T-helper 1 cell treated with Interleukin-12 subunit alpha and Interleukin-12 subunit beta and Interleukin-4 antibody, amounts not matched to agents 30 μg/mL and 1 μg/mL, for 36 hours (primary cell): ENCODE results near the gene DYSF.

Experiments used
- H3K27ac Mint-ChIP-seq: one replicate; pipeline ENCODE4 v1.8.0; 2021; ENCODE audit warnings: mild to moderate bottlenecking, mixed read lengths
- H3K27me3 Mint-ChIP-seq: one replicate; pipeline ENCODE4 v1.8.0; 2021; ENCODE audit warnings: low read depth, mixed read lengths
- H3K36me3 Mint-ChIP-seq: one replicate; pipeline ENCODE4 v1.8.0; 2021; ENCODE audit warnings: low read depth, mixed read lengths
- H3K4me1 Mint-ChIP-seq: one replicate; pipeline ENCODE4 v1.8.0; 2021; ENCODE audit warnings: low read depth, mixed read lengths
- H3K4me3 Mint-ChIP-seq: one replicate; pipeline ENCODE4 v1.8.0; 2021; ENCODE audit warnings: mild to moderate bottlenecking, moderate library complexity, mixed read lengths
- H3K9me3 Mint-ChIP-seq: one replicate; pipeline ENCODE4 v1.8.0; 2021; ENCODE audit warnings: mixed read lengths

The DYSF gene

DNA sequence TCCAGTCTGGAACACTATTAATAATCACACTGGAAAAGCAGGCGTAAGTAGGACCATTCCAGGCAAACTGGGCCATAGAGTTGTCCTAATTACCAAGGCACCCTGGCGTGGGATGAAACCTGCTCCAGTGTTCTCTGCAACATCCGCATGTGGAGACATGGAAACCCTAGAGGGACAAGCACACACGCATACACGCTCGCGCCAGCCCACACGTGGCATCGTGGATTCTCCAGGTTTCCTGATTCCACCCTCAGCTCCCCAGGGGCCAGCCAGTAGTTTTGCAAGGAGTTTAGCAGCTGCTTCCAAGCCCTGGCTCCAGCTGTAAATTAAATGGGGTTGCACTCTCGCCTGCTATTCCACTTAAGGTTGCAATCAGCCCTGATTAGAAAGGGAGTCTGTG is 127.7 kb downstream of the DYSF start:
- Mint-ChIP-seq H3K9me3 (no peaks in the 10 kb centered on the region), H3K4me1 (no peaks in the 10 kb centered on the region), H3K27me3 (no peaks in the 10 kb centered on the region), H3K4me3 (no peak overlapping the region), H3K27ac (no peak overlapping the region), H3K36me3 (no peaks in the 10 kb centered on the region)

DNA sequence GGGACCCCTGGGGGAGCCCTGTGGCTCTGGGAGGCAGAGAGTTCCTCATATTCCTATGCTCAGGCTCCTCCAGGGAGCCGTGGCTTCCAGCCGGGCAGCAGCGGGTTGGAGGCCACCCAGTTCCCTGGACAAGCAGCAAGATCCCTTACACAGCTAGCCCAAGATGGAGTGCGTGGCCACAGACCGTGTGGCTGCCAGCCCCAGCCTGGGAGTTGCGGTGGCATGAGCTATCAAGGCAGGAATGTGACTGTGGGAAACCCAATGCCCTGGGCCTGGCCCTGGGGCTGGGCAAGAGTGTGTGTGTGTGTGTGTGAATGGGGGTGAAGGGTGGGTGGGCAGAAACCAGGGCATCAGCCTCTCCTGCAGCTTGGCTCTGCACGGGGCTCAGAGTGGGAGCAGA is 130.5 kb downstream of the DYSF start:
- H3K9me3 Mint-ChIP-seq, result no peaks in the 10 kb centered on the region
- no peak overlapping the region for H3K27ac Mint-ChIP-seq
- no peaks in the 10 kb centered on the region for H3K27me3 Mint-ChIP-seq
- H3K36me3 Mint-ChIP-seq, result no peaks in the 10 kb centered on the region
- no peak overlapping the region for H3K4me3 Mint-ChIP-seq
- H3K4me1 Mint-ChIP-seq, result no peaks in the 10 kb centered on the region

DNA sequence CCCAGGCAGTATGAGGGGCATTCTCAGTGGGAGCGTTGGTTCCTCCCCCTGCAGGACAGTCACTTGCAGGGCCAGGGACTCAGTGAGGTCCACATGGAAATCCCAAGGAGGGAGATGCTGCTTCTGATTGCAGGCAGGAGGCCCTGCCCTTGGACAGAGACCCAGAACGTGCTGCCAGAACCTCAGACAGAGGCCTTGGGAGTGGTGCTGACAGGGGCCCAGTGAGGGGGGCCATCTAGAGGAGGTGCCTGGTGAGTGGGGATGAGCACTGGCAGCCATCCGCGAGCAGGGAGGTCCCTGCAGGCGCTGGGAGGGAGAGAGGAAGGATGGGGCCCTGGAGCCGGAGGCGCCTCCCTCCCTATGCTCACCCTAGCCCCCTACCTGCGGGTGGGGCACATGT is 133.1 kb downstream of the DYSF start:
- Mint-ChIP-seq H3K27ac (no peak overlapping the region), H3K4me1 (no peaks in the 10 kb centered on the region), H3K27me3 (no peaks in the 10 kb centered on the region), H3K36me3 (no peaks in the 10 kb centered on the region), H3K9me3 (no peaks in the 10 kb centered on the region), H3K4me3 (no peak overlapping the region)

DNA sequence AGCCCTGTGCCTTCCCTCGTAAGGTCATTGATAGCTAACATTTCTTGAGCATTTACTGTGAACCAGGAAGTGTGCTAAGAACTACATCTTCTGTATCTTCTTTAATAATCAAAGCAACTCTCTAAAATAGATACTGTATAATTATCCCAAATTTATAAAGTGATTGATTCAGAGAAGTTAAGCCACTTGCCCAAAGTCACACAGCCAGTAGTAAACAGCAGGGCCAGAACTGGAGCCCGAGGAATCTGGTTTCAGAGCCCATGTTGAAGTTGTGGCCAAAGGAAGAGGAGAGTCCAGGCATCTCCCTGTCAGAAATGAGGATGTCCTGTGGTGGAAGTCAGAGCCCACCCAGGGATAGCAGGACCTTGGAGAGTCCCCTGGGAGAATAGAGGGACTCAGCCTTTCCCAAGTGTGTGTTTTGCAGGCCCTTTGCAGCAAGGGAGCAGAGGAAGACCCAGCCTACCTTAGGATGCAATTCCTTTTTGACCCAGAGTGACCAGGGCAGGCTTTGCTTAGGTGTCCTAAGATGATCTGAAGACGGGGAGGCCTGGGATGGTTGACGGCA is 134.2 kb downstream of the DYSF start:
- H3K4me1 Mint-ChIP-seq, result no peaks in the 10 kb centered on the region
- no peaks in the 10 kb centered on the region for H3K36me3 Mint-ChIP-seq
- no peaks in the 10 kb centered on the region for H3K9me3 Mint-ChIP-seq
- H3K27ac Mint-ChIP-seq, result no peak overlapping the region
- H3K4me3 Mint-ChIP-seq, result no peak overlapping the region
- no peaks in the 10 kb centered on the region for H3K27me3 Mint-ChIP-seq

DNA sequence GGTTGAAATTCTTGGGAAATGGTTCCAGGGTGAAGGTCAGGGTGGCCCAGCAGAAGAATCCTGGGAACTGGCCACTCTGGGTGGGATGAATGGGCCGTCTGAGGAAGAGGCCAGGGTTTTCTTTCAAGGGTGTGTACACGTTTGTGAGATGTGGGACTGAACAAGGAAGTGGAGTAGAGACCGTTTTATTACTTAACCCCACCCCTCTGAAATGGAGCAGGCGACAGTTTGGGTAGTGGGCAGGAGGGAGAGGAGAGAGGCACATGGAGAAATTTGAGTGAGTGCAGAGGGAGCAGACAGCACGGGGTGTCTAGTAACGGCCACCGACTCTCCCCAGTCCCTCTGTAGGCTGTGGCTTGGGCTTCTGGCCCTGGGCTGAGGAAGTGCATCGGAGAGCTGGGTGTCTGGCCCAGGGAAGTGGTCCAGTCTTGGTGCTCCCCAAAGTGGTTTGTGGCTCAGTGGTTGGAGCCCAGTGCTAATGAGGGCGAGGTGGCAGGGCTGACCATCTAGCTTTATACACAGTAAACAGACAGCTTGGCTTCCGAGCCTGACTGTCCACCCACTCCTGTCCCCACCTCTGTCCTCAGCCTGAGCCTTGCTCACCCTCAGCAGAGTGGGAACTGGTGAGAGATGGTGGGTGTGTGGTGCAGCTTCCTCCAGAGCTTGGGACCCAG is 135.3 kb downstream of the DYSF start:
- no peak overlapping the region for H3K4me3 Mint-ChIP-seq
- no peaks in the 10 kb centered on the region for H3K27me3 Mint-ChIP-seq
- H3K27ac Mint-ChIP-seq, result no peak overlapping the region
- H3K9me3 Mint-ChIP-seq, result no peaks in the 10 kb centered on the region
- H3K4me1 Mint-ChIP-seq, result no peaks in the 10 kb centered on the region
- H3K36me3 Mint-ChIP-seq, result no peaks in the 10 kb centered on the region

DNA sequence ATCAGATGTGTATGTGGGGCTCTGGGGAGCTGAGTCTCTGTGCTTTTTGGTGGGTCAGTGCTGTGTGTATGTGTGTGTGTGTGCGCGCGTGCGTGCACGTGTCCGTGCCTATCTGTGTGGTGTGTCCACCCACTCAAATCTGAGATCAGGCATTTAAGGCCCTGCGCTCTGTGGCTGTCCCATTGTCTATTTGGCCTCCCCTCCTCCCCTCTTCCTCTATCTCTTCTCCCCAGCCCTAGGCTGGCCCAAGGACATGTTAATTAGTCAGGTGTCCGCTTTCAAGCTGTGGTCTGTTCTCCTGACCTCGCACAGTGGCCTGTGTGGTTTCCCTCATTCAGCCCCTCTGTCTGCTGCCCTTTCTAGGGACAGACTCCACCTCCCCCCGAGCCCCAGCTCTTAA is 136.4 kb downstream of the DYSF start:
- no peaks in the 10 kb centered on the region for H3K27me3 Mint-ChIP-seq
- no peaks in the 10 kb centered on the region for H3K4me1 Mint-ChIP-seq
- no peaks in the 10 kb centered on the region for H3K36me3 Mint-ChIP-seq
- H3K4me3 Mint-ChIP-seq, result no peak overlapping the region
- no peaks in the 10 kb centered on the region for H3K9me3 Mint-ChIP-seq
- H3K27ac Mint-ChIP-seq, result no peak overlapping the region

DNA sequence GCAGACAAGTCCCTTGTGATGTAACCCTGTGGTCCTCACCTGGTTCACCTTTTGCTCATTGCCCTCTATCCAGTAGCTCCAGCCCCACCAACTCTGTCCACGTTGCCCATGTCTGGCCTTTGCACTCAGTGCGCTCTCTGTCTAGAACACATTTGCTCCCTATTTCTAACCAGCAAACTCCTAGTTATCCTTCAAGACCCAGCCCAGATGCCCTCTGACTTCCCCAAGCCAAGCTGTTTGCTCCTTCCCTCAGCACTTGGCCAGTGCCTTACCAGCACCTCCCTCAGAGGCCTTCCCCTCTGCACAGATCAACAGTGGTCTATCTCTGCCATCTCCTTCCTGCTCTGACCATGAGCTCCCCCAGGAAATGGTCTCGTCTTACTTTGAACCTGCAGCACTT is 137.7 kb downstream of the DYSF start:
- no peak overlapping the region for H3K27ac Mint-ChIP-seq
- H3K9me3 Mint-ChIP-seq, result no peaks in the 10 kb centered on the region
- H3K27me3 Mint-ChIP-seq, result no peaks in the 10 kb centered on the region
- H3K4me1 Mint-ChIP-seq, result no peaks in the 10 kb centered on the region
- no peaks in the 10 kb centered on the region for H3K36me3 Mint-ChIP-seq
- no peak overlapping the region for H3K4me3 Mint-ChIP-seq

DNA sequence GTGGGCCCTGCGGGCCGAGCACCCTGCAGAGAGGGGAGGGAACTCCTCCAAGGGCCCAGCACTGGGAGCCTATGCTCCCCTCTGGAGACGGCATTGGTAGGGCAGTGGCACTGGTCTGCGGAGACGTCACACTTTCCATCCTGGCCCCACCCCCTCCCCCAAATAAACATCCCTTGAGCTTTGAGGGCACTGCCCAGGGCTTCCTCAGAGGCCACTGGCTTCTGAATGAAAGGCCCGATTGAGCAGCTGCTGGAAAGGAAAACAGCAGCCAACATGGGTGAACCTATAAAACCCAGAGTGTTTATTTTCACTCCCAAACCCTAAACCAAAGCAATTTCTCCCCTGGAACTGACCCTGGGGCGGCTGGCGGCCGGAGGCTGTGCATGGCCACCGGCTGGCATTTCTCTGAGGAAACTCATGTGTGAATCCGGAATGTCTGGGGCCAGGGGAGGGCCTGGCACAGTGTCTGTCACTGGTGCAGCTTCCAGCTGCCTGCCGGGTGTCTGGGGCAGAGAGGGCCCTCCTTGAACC is 138.9 kb downstream of the DYSF start:
- Mint-ChIP-seq H3K4me3 (no peak overlapping the region), H3K27ac (no peak overlapping the region), H3K9me3 (no peaks in the 10 kb centered on the region), H3K27me3 (no peaks in the 10 kb centered on the region), H3K4me1 (no peaks in the 10 kb centered on the region), H3K36me3 (no peaks in the 10 kb centered on the region)

DNA sequence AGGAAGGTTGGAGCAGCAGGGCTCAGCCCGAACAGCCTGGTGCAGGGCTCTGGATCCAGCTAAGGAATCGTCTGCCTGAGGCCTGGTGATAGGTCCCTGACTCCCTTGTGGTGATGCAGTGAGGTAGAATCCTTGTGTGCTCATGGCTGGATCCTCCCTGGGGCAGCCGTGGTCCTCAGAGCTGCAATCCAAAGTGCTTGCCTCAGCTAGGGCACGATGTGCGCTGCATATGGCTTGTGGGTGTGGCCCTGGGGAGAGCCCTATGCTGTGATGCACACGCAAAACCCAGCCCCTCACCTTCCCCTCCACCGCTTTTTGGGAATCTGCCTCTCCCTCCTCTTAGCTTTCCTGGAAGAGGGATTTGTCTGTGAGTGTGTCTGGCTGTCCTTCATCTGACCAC is 142.2 kb downstream of the DYSF start:
- no peaks in the 10 kb centered on the region for H3K4me1 Mint-ChIP-seq
- no peaks in the 10 kb centered on the region for H3K9me3 Mint-ChIP-seq
- H3K27me3 Mint-ChIP-seq, result no peaks in the 10 kb centered on the region
- no peak overlapping the region for H3K27ac Mint-ChIP-seq
- no peak overlapping the region for H3K4me3 Mint-ChIP-seq
- H3K36me3 Mint-ChIP-seq, result no peaks in the 10 kb centered on the region

DNA sequence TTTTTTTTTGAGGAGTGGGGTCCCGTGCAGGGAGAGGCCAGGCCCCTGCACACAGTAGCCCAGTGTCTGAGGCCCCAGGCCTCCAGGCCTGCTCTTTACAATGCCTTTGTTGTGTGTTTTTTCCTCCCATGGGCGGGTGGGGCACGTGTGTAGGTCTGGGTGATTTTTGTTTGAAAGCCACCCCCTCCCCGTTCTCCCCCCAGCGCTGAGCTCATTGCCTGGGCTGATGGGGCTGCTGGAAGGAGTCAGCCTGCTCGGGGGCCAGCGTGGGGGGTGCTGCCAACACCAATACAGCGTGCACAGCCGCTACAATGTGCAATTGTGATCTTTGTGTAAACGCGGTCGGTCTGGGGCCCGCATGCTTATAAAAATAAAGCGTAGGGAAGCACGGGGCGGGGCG is 142.7 kb downstream of the DYSF start:
- H3K4me3 Mint-ChIP-seq, result no peak overlapping the region

DNA sequence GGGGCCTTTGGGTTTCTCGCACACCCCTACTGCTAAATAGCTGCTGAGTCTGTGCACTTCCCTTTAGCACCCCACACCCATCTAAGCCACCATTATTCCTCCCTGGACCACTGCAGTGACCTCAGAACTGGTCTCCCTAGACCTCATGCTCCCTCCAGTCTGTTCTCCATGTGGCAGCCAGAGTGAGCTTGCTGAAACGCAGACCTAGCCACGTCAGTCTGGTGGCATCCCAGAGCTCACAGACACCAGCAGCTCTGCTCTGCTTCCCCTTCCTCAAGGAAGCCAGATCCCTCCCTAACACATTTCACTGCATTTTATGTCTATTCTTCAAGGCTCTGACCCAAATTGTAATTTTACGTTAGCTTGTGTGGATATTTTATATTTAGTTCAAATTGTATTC is 144.4 kb downstream of the DYSF start:
- no peaks in the 10 kb centered on the region for H3K4me1 Mint-ChIP-seq
- H3K4me3 Mint-ChIP-seq, result no peak overlapping the region
- no peaks in the 10 kb centered on the region for H3K36me3 Mint-ChIP-seq
- no peak overlapping the region for H3K27ac Mint-ChIP-seq
- H3K9me3 Mint-ChIP-seq, result no peaks in the 10 kb centered on the region
- H3K27me3 Mint-ChIP-seq, result no peaks in the 10 kb centered on the region

More for the DNA sequence above, 142.7 kb downstream of the DYSF start:
- H3K36me3 Mint-ChIP-seq, result no peaks in the 10 kb centered on the region
- no peaks in the 10 kb centered on the region for H3K27me3 Mint-ChIP-seq
- no peak overlapping the region for H3K27ac Mint-ChIP-seq
- no peaks in the 10 kb centered on the region for H3K4me1 Mint-ChIP-seq
- no peaks in the 10 kb centered on the region for H3K9me3 Mint-ChIP-seq

DNA sequence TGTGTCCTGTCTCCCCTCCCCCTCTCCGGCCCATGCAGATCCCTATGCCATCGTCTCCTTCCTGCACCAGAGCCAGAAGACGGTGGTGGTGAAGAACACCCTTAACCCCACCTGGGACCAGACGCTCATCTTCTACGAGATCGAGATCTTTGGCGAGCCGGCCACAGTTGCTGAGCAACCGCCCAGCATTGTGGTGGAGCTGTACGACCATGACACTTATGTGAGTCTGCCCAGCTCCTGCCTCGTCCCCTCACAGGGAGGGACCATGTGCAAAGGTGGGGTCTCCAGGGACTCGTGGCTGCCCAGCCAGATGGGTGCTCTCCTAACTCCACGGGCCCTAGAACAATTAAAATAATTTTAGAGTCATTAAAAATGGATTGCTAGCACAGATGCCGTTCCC is 145.2 kb downstream of the DYSF start:
- H3K27me3 Mint-ChIP-seq, result no peaks in the 10 kb centered on the region
- no peak overlapping the region for H3K4me3 Mint-ChIP-seq
- H3K36me3 Mint-ChIP-seq, result no peaks in the 10 kb centered on the region
- H3K27ac Mint-ChIP-seq, result no peak overlapping the region
- peaks cover 7% of the 10 kb centered on the region for H3K4me1 Mint-ChIP-seq
- no peaks in the 10 kb centered on the region for H3K9me3 Mint-ChIP-seq

DNA sequence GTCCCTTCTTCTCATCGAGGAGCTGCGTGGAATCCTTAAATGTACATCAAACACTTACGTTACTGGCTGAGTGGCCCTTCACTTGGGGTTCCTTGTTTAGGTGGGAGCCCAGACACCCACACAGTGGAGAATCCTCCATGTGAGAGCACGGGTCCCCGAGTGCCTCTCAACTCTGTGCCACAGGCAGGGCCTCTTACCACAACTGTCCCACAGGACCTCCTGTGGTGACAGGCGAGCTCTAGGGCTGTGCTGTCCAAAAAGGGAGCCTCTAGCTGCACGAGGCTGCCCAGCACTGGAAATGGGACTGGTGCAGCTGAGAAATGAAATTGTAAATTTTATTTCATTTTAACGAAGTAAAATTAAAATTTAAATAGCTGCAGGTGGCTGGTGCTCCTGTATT is 145.7 kb downstream of the DYSF start:
- H3K27me3 Mint-ChIP-seq, result no peaks in the 10 kb centered on the region
- no peak overlapping the region for H3K27ac Mint-ChIP-seq

DNA sequence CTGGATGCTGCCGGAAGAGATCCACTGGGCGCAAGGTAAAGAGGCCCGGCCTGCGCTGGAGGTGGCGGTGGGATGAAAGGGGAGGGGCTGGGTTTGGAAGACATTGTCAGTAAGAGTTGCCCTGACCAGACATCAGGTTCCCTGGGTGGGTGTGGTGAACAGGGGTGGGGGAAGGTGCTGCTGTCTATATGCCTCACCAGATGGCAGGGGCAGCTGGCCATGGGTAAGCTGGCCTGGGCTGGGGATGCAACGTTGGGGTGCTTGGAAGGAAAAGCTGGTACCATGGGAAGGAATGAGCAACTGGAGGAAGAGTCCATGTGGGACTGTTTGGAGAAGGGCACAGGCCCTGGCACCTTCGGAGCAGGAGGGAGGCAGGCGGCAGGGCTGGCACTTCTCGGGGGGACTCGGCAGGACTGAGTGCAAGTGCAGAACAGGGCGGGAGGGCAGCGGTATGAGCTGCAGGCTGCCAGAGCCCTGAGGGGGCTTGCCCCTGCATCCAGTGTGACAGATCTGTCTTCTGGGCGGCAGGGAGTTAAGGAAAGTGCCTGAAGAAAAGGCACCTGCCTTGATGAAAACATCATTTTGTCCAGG is 146.4 kb downstream of the DYSF start:
- Mint-ChIP-seq H3K36me3 (no peaks in the 10 kb centered on the region), H3K9me3 (no peaks in the 10 kb centered on the region), H3K4me1 (peaks cover 13% of the 10 kb centered on the region), H3K4me3 (no peak overlapping the region), H3K27me3 (peaks cover 5% of the 10 kb centered on the region), H3K27ac (no peak overlapping the region)

More for the DNA sequence above, 145.7 kb downstream of the DYSF start:
- no peaks in the 10 kb centered on the region for H3K9me3 Mint-ChIP-seq
- no peaks in the 10 kb centered on the region for H3K36me3 Mint-ChIP-seq
- peaks cover 8% of the 10 kb centered on the region for H3K4me1 Mint-ChIP-seq
- H3K4me3 Mint-ChIP-seq, result no peak overlapping the region

DNA sequence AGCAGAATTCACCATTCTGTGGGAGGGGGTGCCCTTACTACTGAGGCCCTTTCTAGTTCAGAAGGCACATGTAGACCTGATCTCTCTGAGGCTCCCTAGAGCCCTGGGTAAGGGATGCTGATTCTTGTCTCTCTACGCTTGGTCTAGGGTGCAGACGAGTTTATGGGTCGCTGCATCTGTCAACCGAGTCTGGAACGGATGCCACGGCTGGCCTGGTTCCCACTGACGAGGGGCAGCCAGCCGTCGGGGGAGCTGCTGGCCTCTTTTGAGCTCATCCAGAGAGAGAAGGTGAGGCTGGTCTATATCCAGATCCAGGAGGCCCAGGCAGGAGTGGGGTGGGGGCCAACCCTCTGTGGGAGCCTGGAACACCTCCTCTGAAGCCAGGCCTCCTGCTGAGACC is 147.2 kb downstream of the DYSF start:
- peaks cover 9% of the 10 kb centered on the region for H3K27me3 Mint-ChIP-seq
- H3K27ac Mint-ChIP-seq, result no peak overlapping the region
- H3K4me3 Mint-ChIP-seq, result no peak overlapping the region
- H3K36me3 Mint-ChIP-seq, result no peaks in the 10 kb centered on the region
- H3K9me3 Mint-ChIP-seq, result no peaks in the 10 kb centered on the region
- H3K4me1 Mint-ChIP-seq, result peaks cover 18% of the 10 kb centered on the region
